Skeletal muscle satellite cell (primary cell): ENCODE measurements around the gene NBPF3.
A peak's percentile ranks its signal among the peaks of the same experiment; 100 is the strongest.
"Not testable (repeated sequence)": the region's sequence is repeated elsewhere in the genome, so short reads cannot be mapped to it uniquely, and the experiment has no call there.

Source experiments
- H3K27me3 ChIP-seq: 2 replicates; pipeline ENCODE4 v1.7.0; 2013; ENCODE audit warnings: low read length; ENCODE audit not compliant: control insufficient read depth, insufficient read depth
- H3K36me3 ChIP-seq: 2 replicates; pipeline ENCODE4 v1.7.0; 2013; ENCODE audit warnings: mild to moderate bottlenecking, control low read depth, low read length; ENCODE audit not compliant: insufficient read depth
- H3K4me1 ChIP-seq: 2 replicates; pipeline ENCODE4 v1.7.0; 2013; ENCODE audit warnings: low read length; ENCODE audit not compliant: control insufficient read depth, insufficient read depth
- H3K4me2 ChIP-seq: 2 replicates; pipeline ENCODE4 v1.7.0; 2013; ENCODE audit warnings: mild to moderate bottlenecking, low read length
- H3K4me3 ChIP-seq: 2 replicates; pipeline ENCODE4 v1.7.0; 2013; ENCODE audit warnings: low read length
- H3K9ac ChIP-seq: 2 replicates; pipeline ENCODE4 v1.7.0; 2013; ENCODE audit warnings: mild to moderate bottlenecking, low read depth, low read length, moderate library complexity
- H3K9me3 ChIP-seq: replicated peaks from 2 replicates; pipeline ENCODE4 v1.7.0; 2013; ENCODE audit warnings: mild to moderate bottlenecking, control low read depth, low read length

Gene NBPF3

DNA sequence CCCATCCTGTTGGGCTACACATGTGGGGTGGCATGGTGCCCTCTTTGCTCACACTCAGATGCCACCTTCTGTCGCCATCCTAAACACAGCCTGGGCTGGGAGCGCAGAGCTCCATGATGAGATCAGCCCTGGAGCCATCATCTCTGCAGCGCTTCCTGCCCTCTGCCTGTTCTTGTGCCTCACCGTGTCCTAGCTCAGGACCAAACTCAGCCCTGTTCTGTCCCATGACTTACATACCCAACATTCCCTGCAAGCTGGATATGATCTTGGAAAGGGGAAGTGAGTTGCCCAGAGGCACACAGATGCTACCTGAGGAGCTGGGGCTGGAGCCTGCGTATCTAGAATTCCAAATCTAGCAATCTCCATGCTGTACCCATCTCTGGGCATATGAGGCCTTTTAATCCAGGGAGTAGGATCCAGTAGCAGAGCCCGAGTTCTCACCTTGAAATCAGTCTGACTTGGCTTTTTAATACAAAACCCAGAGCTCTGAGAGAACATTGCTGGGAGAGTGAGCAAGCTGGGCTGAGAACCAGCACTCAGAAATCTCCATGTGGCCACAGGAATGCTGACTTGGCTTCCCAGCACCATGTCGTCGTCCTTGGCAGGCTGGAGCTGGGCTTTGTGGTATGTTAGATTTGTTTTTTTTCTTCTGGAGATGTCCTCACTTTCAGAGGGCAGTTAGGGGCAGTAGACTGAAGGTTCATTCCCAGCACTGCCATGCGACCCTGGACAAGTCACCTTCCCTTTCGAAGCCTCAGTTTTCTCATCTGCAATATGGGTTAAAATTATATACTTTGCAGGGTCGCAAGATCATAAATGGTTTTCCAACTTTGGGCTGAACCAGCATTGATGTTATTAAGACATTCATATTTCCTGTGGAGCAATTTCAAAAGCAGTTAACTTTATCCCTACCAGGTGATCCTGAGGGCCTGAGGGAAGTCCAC is 71.9 kb downstream of the NBPF3 start:
- H3K4me1 ChIP-seq: peaks cover 40% of the 10 kb centered on the region
- H3K4me3 ChIP-seq: peak overlapping the region; percentile 31
- H3K9ac ChIP-seq: peak overlapping the region; percentile 71

DNA sequence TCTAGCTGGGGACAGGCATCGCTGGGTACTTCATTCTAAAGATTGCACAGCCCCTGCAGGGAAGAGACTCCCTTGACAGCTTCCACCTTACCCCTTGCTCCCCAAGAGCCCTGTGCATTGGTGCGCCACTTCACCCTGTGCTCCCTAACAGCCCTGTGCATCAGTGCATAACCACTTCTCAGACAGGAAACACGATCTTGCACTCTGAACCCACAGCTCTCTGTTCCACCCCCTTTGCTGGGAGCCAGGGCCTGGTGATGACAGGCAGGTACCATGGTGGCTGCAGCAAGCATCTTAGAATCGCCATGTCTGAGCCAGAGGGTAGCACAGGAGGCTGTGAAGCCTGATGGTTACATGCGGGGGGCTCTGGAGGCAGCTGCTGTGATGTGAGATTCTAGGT is 74.3 kb downstream of the NBPF3 start:
- H3K4me1 ChIP-seq: peaks cover 32% of the 10 kb centered on the region
- no peaks in the 10 kb centered on the region for H3K36me3 ChIP-seq
- H3K9ac ChIP-seq: no peak overlapping the region
- no peak overlapping the region for H3K4me2 ChIP-seq
- H3K4me3 ChIP-seq: no peak overlapping the region
- H3K9me3 ChIP-seq: no peaks in the 10 kb centered on the region
- no peaks in the 10 kb centered on the region for H3K27me3 ChIP-seq

More for the DNA sequence above, 71.9 kb downstream of the NBPF3 start:
- peak overlapping the region; percentile 86 for H3K4me2 ChIP-seq
- no peaks in the 10 kb centered on the region for H3K9me3 ChIP-seq
- no peaks in the 10 kb centered on the region for H3K27me3 ChIP-seq
- H3K36me3 ChIP-seq: no peaks in the 10 kb centered on the region

DNA sequence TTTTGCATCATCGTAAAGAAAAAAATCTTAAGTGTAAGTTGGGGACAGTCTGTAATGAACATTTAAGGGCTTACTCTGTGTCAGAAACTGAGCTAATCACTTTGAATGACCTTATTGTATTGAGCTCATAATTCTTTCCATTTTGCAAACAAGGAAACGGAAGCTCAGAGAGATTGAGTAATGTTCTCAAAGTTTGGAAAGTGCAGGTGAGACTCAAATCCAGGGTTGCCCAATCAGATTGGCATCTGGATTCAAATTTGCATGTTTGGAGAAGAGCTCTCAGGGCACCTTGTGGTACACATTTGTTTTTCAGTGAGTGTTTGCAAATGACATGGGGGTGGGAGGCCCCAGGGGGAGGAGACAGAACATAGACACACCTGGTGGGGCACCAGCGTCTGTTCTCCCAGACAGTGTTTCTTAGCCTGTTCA is 77.2 kb downstream of the NBPF3 start:
- no peak overlapping the region for H3K4me3 ChIP-seq
- H3K36me3 ChIP-seq: no peaks in the 10 kb centered on the region
- no peak overlapping the region for H3K4me2 ChIP-seq
- no peaks in the 10 kb centered on the region for H3K27me3 ChIP-seq
- no peak overlapping the region for H3K9ac ChIP-seq
- H3K4me1 ChIP-seq: peaks cover 13% of the 10 kb centered on the region
- H3K9me3 ChIP-seq: no peaks in the 10 kb centered on the region

DNA sequence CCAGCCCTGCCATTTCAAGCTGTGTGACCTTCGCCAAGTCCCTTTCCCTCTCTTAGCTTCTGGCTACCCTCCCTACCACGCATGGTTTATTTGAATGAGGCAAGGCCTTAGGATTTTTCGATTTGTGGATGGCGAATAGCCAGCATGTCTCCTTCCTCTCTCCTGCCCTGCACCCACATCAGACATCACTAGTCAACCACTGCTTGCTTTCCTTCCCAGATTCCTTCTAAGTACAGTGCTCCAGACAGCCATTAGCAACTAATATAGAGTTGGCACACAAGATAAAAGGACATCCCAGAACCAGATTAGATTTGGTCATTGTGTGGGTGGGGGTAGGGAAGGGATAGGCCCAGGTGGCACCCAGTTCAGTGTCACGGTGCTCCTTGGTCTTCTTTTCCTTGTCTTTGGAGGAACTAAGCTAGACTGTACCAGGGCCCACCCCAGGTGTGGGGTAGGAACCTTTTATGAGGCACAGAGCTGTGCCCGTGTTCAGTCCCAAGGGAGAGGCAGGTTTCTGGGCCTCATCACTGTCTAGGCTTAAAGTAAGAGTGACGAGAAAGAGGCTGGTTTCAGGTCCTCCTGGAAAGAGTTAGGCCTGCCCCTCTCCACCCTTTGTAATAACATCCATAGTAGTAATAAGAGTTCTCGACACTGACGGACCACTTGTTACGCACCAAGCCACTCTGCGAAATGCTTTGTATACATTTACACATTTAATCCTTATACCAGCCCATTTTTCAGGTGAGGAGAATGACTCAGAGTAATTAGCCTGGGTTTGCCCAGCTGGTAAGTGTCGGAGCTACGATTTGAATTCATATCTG is 77.9 kb downstream of the NBPF3 start:
- Histone ChIP-seq H3K9ac (no peak overlapping the region), H3K4me2 (no peak overlapping the region), H3K9me3 (no peaks in the 10 kb centered on the region)

DNA sequence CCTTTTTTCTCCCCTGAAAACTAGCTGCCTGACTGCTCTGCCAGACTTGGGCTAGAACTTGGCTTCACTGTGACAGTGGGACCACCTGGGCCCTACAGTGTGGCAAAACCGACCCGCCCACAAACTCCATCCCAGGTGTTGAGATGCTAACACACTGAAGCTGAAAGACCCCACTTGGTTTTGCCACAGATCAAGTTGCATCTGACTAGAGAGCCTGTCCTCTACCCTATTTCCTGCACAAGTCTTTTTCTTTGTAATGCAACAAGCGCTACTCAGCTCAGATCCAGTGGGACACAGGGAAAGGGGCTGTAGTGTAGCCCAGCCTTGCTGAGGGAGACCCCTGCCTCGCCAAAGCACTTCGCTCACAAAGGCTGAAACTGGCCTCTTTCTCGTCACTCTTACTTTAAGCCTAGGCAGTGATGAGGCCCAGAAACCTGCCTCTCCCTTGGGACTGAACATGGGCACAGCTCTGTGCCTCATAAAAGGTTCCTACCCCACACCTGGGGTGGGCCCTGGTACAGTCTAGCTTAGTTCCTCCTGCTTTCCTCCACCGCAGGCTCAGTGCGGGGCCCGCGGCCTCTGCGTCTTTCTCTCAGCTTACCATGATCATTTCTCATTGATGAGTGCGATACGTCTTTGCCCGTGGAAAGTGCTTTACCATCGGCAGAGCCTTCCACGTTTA is 79.0 kb downstream of the NBPF3 start:
- Histone ChIP-seq H3K4me3 (no peak overlapping the region), H3K4me2 (no peak overlapping the region), H3K36me3 (no peaks in the 10 kb centered on the region), H3K27me3 (no peaks in the 10 kb centered on the region), H3K9me3 (no peaks in the 10 kb centered on the region), H3K9ac (no peak overlapping the region), H3K4me1 (peaks cover 7% of the 10 kb centered on the region)

More for the DNA sequence above, 77.9 kb downstream of the NBPF3 start:
- no peaks in the 10 kb centered on the region for H3K36me3 ChIP-seq
- peaks cover 7% of the 10 kb centered on the region for H3K4me1 ChIP-seq
- no peaks in the 10 kb centered on the region for H3K27me3 ChIP-seq
- no peak overlapping the region for H3K4me3 ChIP-seq

DNA sequence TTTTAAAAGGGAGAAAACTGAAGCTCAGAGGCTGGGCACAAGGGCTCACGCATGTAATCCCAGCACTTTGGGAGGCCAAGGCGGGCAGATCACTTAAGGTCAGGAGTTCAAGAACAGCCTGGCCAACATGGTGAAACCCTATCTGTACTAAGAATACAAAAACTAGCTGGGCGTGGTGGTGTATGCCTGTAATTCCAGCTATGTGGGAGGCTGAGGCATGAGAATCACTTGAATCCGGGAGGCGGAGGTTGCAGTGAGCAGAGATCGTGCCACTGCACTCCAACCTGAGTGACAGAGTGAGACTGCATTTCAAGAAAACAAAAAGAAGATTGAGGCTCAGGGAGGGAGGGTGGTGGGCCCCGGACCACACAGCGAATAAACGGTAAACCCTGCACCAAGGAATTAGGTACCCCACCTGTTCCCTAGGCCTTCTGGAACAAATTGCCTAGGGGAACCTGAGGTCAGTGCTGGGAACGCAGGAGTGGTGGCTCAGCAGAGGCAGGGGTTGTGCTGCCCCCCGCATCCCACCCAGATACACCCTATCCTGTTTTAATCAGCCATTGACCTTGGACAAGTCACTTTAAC is 79.6 kb downstream of the NBPF3 start:
- H3K4me3 ChIP-seq, H3K4me1 ChIP-seq, H3K36me3 ChIP-seq, H3K4me2 ChIP-seq, H3K27me3 ChIP-seq, H3K9me3 ChIP-seq, H3K9ac ChIP-seq: not testable (repeated sequence)

DNA sequence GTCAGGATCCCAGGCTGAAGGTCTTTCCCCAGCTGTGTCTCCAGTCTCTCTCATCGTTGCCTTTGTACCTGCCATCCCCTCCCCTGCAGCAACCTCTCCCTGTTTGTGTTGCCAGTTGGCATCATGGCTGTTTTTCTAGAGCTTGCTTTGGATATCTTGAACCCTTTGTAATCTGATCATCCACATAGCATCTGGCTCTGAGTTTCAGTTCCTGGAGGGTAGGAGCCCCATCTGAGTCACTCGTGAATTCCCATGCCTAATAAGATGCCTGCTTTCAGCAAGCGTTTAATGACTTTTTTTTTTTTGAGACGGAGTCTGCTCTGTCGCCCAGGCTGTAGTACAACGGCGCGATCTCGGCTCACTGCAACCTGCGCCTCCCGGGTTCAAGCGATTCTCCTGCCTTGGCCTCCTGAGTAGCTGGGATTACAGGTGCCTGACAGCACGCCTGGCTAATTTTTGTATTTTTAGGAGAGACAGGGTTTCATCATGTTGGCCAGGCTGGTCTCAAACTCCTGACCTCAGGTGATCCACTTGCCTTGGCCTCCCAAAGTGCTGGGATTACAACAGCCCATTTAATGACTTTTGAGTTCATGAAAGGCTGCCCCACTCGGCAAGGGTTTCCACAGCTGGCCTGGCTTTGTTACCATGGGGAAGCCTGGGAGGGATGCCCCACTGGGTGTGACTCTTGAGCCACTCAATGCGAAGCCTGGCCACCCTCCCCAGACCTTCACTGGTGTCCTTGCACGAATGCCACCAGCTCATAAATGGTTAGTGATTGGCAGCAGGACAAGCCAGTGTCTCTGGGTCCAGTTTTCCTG is 81.2 kb downstream of the NBPF3 start:
- Histone ChIP-seq H3K4me1 (peaks cover 7% of the 10 kb centered on the region), H3K27me3 (no peaks in the 10 kb centered on the region), H3K9me3 (no peaks in the 10 kb centered on the region), H3K9ac (no peak overlapping the region), H3K4me2 (no peak overlapping the region), H3K36me3 (no peaks in the 10 kb centered on the region), H3K4me3 (no peak overlapping the region)

DNA sequence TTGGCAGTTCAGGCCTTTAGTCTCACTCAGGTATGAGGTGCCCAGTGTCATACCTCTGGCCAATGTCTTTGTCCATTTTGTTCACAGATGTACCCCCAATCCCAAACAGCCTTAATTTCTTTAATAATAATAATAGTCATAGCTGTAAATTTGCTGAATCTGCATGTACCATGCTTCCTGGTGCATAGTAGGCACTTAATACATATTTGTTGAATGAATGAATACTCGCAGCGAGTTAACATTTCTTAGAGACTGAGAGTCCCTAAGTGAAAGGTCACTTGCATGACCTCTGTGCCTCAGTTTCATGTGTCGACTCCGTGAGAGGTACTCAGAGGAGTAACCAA is 81.8 kb downstream of the NBPF3 start:
- Histone ChIP-seq H3K27me3 (no peaks in the 10 kb centered on the region), H3K9ac (no peak overlapping the region)

DNA sequence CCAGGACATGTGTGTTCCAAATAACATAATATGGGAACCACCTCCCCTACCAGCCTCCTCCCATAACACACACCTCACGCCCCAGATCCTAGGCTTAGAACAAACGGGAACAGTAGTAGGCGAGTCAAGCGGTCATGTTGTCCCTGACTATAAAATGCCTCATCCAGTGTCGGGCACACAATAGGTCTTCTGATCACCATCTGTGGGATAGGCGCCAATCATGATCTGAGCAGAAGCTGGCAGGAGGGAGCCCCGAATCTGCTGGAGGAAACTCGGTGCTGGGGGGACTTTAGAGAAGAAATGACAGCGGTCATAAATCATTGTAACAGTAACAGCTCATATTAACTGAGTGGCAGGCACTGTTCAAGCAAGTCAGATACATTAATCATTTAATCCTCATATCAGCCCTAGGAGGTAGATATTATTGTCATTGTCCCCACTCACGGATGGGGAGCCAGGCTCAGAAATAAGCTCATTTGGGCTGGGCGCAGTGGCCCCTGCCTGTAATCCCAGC is 82.6 kb downstream of the NBPF3 start:
- Histone ChIP-seq H3K27me3 (no peaks in the 10 kb centered on the region), H3K4me1 (peaks cover 7% of the 10 kb centered on the region), H3K9ac (no peak overlapping the region), H3K4me2 (no peak overlapping the region), H3K36me3 (no peaks in the 10 kb centered on the region), H3K9me3 (no peaks in the 10 kb centered on the region), H3K4me3 (no peak overlapping the region)

More for the DNA sequence above, 81.8 kb downstream of the NBPF3 start:
- Histone ChIP-seq H3K9me3 (no peaks in the 10 kb centered on the region), H3K4me2 (no peak overlapping the region), H3K4me3 (no peak overlapping the region), H3K36me3 (no peaks in the 10 kb centered on the region), H3K4me1 (peaks cover 7% of the 10 kb centered on the region)

DNA sequence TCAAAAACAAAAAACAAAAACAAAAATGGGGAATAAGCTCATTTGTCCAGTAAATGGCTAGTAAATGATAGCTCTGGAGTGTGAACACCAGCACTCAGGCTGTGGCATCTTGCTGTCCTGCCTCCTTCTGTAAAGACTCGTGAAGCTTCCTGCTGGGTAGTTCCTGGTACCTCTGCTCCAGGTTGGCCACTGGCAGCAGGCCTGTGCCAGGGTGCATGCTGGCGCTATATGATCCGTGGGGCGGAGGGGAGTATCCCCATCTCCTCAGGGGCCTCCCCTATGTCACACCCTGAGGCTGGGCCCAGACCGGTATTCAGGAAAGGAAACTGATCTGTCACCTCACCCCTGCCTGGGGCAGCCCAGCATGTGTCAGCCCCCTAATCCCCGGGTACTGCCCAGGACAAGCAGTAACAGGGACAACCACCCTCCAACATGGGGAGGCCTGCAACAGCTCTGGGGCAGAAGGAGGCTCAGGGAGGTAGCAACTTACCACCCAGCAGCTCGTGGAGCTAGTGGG is 83.4 kb downstream of the NBPF3 start:
- Histone ChIP-seq H3K4me2 (no peak overlapping the region), H3K9me3 (no peaks in the 10 kb centered on the region), H3K27me3 (no peaks in the 10 kb centered on the region), H3K9ac (no peak overlapping the region), H3K36me3 (no peaks in the 10 kb centered on the region), H3K4me1 (peaks cover 7% of the 10 kb centered on the region), H3K4me3 (no peak overlapping the region)
